Psoas muscle (tissue), 8 donors: Measurements from ENCODE around the gene PDE11A. TPM values are rescaled to one million over a fixed set of nuclear protein-coding genes. Genes with fewer than 3 reads are reported as not detected.
"Not testable (repeated sequence)": the region's sequence is repeated elsewhere in the genome, so short reads cannot be mapped to it uniquely, and the experiment has no call there.

Experiments used
- ATAC-seq, 4 donors: fragments of 200-7000 bp; cut with Tn5 transposase; one replicate each; pipeline ENCODE4 v1.9.1; 2020; ENCODE audit warnings: moderate library complexity in 3 of 4, mild to moderate bottlenecking in 2 of 4
- DNase-seq, 2 donors: peaks; one replicate each; pipeline ENCODE4 v3.0.0-alpha.2; 2020
- H3K27ac ChIP-seq: fragments of 200-600 bp; one replicate; pipeline ENCODE4 v1.8.0; 2022
- H3K27me3 ChIP-seq, 3 donors: fragments of 200-600 bp in 1 of 3; one replicate each; pipeline versions ENCODE4 v1.6.1 to v1.8.0; 2013 to 2022; ENCODE audit warnings: low read length in 2 of 3, mild to moderate bottlenecking in 2 of 3, moderate library complexity in 1 of 3; ENCODE audit not compliant: insufficient read depth in 3 of 3
- H3K36me3 ChIP-seq, 2 donors: fragments of 200-600 bp in 1 of 2; one replicate each; pipeline versions ENCODE4 v1.6.1 to v1.8.0; 2013 to 2022; ENCODE audit warnings: low read depth in 1 of 2, mild to moderate bottlenecking in 1 of 2, moderate library complexity in 1 of 2; ENCODE audit not compliant: insufficient read depth in 1 of 2
- H3K4me1 ChIP-seq: fragments of 200-600 bp; one replicate; pipeline ENCODE4 v1.8.0; 2022
- H3K4me3 ChIP-seq: fragments of 200-600 bp; one replicate; pipeline ENCODE4 v1.8.0; 2022; ENCODE audit warnings: mild to moderate bottlenecking
- H3K9me3 ChIP-seq: fragments of 200-600 bp; one replicate; pipeline ENCODE4 v1.8.0; 2022
- CTCF ChIP-seq: fragments of 200-600 bp; IDR thresholded peaks from one replicate; pipeline ENCODE4 v1.8.0; 2022; ENCODE audit warnings: antibody characterized with exemption
- WGBS, 3 donors: extraction: QIAGEN DNeasy Blood & Tissue Kit; methylation state at CpG; one replicate each; pipeline versions ENCODE4 v1.1.6 to v1.1.7; 2013; 5-methylcytosine and 5-hydroxymethylcytosine counted together
- intact Hi-C, 2 donors: fragments of 100-400 bp; cut with DNase I; formaldehyde crosslinking; loops; one replicate each; pipeline versions ENCODE4 v1.11.0 to v1.14.2; 2022
- polyA plus RNA-seq, 3 donors: library from polyadenylated mRNA; stranded (reverse); fragments of 200-250 nt; gene quantifications; one replicate each; pipeline ENCODE4 v1.2.3, GENCODE V29; 2013
- total RNA-seq, 4 donors: library from RNA; stranded (reverse); fragmentation: NEBNext Ultra II Directional in 2 of 4; extraction: Animal tissue kit (Norgen Biotek cat#: 25700) in 2 of 4; gene quantifications; one replicate each; pipeline versions ENCODE4 v1.2.1 to v1.2.4, GENCODE V29; 2021 to 2023
- donor health status: healthy with polysubstance abuse.
- donor health status: DM: no; HTN: no; CAD: no; lungs with moderate emphysema.
- donor health status: Bipolar disorder and iron deficiency.
- donor health status: healthy.
- donor health status: DM: yes; HTN: yes; CAD: no.
- donor health status: DM: no; HTN: no; CAD: no.
- donor health status: DM: no; HTN: no; CAD: no.
- donor health status: DM: yes; HTN: yes; CAD: no.

PDE11A gene
- total and polyA plus RNA-seq, 7 donors: 0.35 to 39.7 (median 2.3) TPM

GRCh38 chr2:178059681-178060080 is 12.9 kb downstream of the PDE11A start:
- Histone ChIP-seq H3K4me3 (no peak overlapping the region), H3K9me3 (no peaks in the 10 kb centered on the region), H3K36me3 (no peaks in the 10 kb centered on the region), H3K4me1 (no peaks in the 10 kb centered on the region), H3K27ac (no peak overlapping the region), H3K27me3 (no peaks in the 10 kb centered on the region)
- DNase-seq: no peak
- WGBS, 3 donors: 45 to 60% (median 55%) methylated on average over 2 of the region's 2 CpGs
- ATAC-seq: no peak
- TF ChIP-seq CTCF: no peak
- intact Hi-C loops: no loop called here

GRCh38 chr2:178059111-178059510 is 13.5 kb downstream of the PDE11A start:
- H3K9me3 ChIP-seq: no peaks in the 10 kb centered on the region
- WGBS, 3 donors: 70 to 89% (median 79%) methylated on average over 2 of the region's 2 CpGs
- no peak overlapping the region for H3K27ac ChIP-seq
- ATAC-seq (no peak), DNase-seq (no peak)
- no peak for TF ChIP-seq CTCF
- no peaks in the 10 kb centered on the region for H3K27me3 ChIP-seq
- intact Hi-C loops: no loop called here
- no peaks in the 10 kb centered on the region for H3K4me1 ChIP-seq
- no peak overlapping the region for H3K4me3 ChIP-seq
- no peaks in the 10 kb centered on the region for H3K36me3 ChIP-seq

GRCh38 chr2:178057179-178057680 is 15.3 kb downstream of the PDE11A start:
- TF ChIP-seq CTCF: no peak
- Histone ChIP-seq H3K9me3 (no peaks in the 10 kb centered on the region), H3K4me1 (no peaks in the 10 kb centered on the region), H3K4me3 (no peak overlapping the region), H3K36me3 (no peaks in the 10 kb centered on the region), H3K27ac (no peak overlapping the region), H3K27me3 (no peaks in the 10 kb centered on the region)
- DNase-seq (no peak), ATAC-seq (no peak)
- 68 to 83% (median 74%) methylated on average over 2 of the region's 2 CpGs for WGBS, 3 donors
- intact Hi-C loops: no loop called here

GRCh38 chr2:178056345-178056744 is 16.2 kb downstream of the PDE11A start:
- Histone ChIP-seq H3K4me3 (no peak overlapping the region), H3K4me1 (no peaks in the 10 kb centered on the region), H3K27me3 (no peaks in the 10 kb centered on the region), H3K27ac (no peak overlapping the region), H3K9me3 (no peaks in the 10 kb centered on the region), H3K36me3 (no peaks in the 10 kb centered on the region)
- DNase-seq: no peak
- WGBS, 3 donors: 86 to 92% (median 88%) methylated on average over 1 of the region's 1 CpG
- no peak for TF ChIP-seq CTCF
- no peak for ATAC-seq
- intact Hi-C loops: no loop called here

- ATAC-seq, H3K9me3 ChIP-seq, DNase-seq, H3K4me3 ChIP-seq, H3K36me3 ChIP-seq, intact Hi-C loops, H3K27ac ChIP-seq, H3K4me1 ChIP-seq, H3K27me3 ChIP-seq: not testable (repeated sequence)
- 67 to 88% methylated on average over 2 of the region's 2 CpGs; no CpG with 5 or more reads in 1 of the 3 donors for WGBS, 3 donors
Measured at GRCh38 chr2:178051257-178051656, 21.3 kb downstream of the PDE11A start.
